ENCODE data around the gene SPATA45. TPM values are rescaled to one million over a fixed set of nuclear protein-coding genes. Genes with fewer than 3 reads are reported as not detected.
"Not testable (repeated sequence)": the region's sequence is repeated elsewhere in the genome, so short reads cannot be mapped to it uniquely, and the experiment has no call there.

SPATA45 gene
- total and polyA plus RNA-seq, 2 of the 4 experiments (the other 2 are of a cell fraction), result not detected

DNA sequence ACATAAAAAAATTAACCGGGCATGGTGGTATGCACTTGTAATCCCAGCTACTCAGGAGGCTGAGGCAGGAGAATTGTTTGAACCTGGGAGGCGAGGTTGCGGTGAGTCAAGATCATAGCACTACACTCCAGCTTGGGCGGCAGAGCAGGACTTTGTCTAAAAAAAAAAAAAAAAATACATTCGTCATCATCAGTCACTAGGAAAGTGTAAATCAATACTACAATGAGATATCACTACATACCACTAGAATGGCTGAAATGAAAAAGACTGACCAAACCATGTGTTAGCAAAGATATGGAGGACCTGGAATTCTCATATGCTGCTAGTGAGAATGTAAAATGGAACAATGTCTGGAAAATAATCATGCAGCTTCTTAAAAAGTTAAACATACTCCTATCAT is 9.3 kb downstream of the SPATA45 start:
- dilution Hi-C loops (cut with HindIII; ENCODE audit: low sequenced_read_pairs, unreplicated experiment), result no loop called here
- no peaks in the 10 kb centered on the region for H4K20me1 ChIP-seq (ENCODE audit: insufficient read depth, low read length)
- TF ChIP-seq CHD1 (IDR thresholded peaks at IDR 0.05; ENCODE audit: low read depth, low read length), result no peak
- no peak for TF ChIP-seq ELK1 (IDR thresholded peaks at IDR 0.05; ENCODE audit: borderline replicate concordance, low read depth, low read length)
- no peak for TF ChIP-seq RCOR1 (IDR thresholded peaks at IDR 0.05; ENCODE audit: insufficient replicate concordance, low read length)
- no peak for TF ChIP-seq RFX5 (IDR thresholded peaks at IDR 0.05; ENCODE audit: low read depth, low read length)
- TF ChIP-seq BHLHE40 (IDR thresholded peaks at IDR 0.05; ENCODE audit: low read depth, low read length), result no peak
- no peak overlapping the region for H3K23ac ChIP-seq (ENCODE audit: low read depth, low read length)
- H2BK20ac ChIP-seq (ENCODE audit: low read depth, low read length), result no peak overlapping the region
- no peak overlapping the region for H3K18ac ChIP-seq (ENCODE audit: low read depth, low read length)
- ATAC-seq (ENCODE audit: low read depth) (no peak), DNase-seq (no peak)
- H2AK9ac ChIP-seq (replicated peaks; ENCODE audit: low read depth, low read length, poor library complexity), result no peak overlapping the region
- H4K8ac ChIP-seq (ENCODE audit: low read depth in 2 of 2, low read length in 2 of 2), result no peak overlapping the region
- H3K27me3 ChIP-seq (ENCODE audit: control insufficient read depth, insufficient read depth, low read length), result no peaks in the 10 kb centered on the region
- H3K56ac ChIP-seq (ENCODE audit: extremely low read depth, insufficient read depth, low read length), result no peak overlapping the region
- H3K4me3 ChIP-seq (ENCODE audit: insufficient read depth, low read depth, low read length), result no peak overlapping the region
- no peak overlapping the region for H3K4ac ChIP-seq (ENCODE audit: low read depth, low read length)
- ChIA-PET POLR2A (ENCODE audit: unreplicated experiment) (no interaction called here), CTCF (interaction anchor here (1.0 kb wide), 1 partner anchor 9 kb away, joined by 3 read pairs; no protein-coding TSS in a partner anchor)
- no peaks in the 10 kb centered on the region for H3K9me3 ChIP-seq (ENCODE audit: control insufficient read depth, insufficient read depth, low read length)
- H2BK15ac ChIP-seq (ENCODE audit: low read depth, low read length), result no peak overlapping the region
- H3K4me1 ChIP-seq (ENCODE audit: control insufficient read depth, insufficient read depth, low read length), result no peaks in the 10 kb centered on the region
- in situ Hi-C loops (cut with MboI; ENCODE audit: low sequenced_read_pairs), result no loop called here
- no peak overlapping the region for H3K27ac ChIP-seq (ENCODE audit: insufficient read depth, low read length)
- H3K4me2 ChIP-seq (ENCODE audit: low read depth, low read length), result no peak overlapping the region
- H2AFZ ChIP-seq (replicated peaks; ENCODE audit: low read length, poor library complexity), result no peak overlapping the region
- H3K14ac ChIP-seq (replicated peaks; ENCODE audit: low read depth, low read length), result no peak overlapping the region
- H4K5ac ChIP-seq (ENCODE audit: low read depth, low read length), result no peak overlapping the region
- no peaks in the 10 kb centered on the region for H3K9me1 ChIP-seq (ENCODE audit: insufficient read depth, low read length)
- no CpG with 5 or more reads among the region's 5 CpGs for WGBS, 2 experiments (ENCODE audit: extremely low coverage in 2 of 2, insufficient read length in 1 of 2)
- BruUV-seq (replicated peaks), result no TSS peak
- no peak overlapping the region for H2AK5ac ChIP-seq (ENCODE audit: low read depth, low read length)
- H3K79me1 ChIP-seq (ENCODE audit: low read depth in 1 of 2, low read length in 2 of 2), result no peaks in the 10 kb centered on the region
- no peak overlapping the region for H3K9ac ChIP-seq (ENCODE audit: low read depth, low read length)
- no peaks in the 10 kb centered on the region for H3K36me3 ChIP-seq (ENCODE audit: control insufficient read depth, insufficient read depth, low read length)
- H2BK120ac ChIP-seq (ENCODE audit: low read depth, low read length), result no peak overlapping the region
- intact Hi-C loops (cut with micrococcal nuclease), result no loop called here
- H4K91ac ChIP-seq (ENCODE audit: insufficient read depth, low read depth, low read length), result no peak overlapping the region
- no peak overlapping the region for H2BK5ac ChIP-seq (ENCODE audit: low read depth, low read length, poor library complexity, severe bottlenecking)

DNA sequence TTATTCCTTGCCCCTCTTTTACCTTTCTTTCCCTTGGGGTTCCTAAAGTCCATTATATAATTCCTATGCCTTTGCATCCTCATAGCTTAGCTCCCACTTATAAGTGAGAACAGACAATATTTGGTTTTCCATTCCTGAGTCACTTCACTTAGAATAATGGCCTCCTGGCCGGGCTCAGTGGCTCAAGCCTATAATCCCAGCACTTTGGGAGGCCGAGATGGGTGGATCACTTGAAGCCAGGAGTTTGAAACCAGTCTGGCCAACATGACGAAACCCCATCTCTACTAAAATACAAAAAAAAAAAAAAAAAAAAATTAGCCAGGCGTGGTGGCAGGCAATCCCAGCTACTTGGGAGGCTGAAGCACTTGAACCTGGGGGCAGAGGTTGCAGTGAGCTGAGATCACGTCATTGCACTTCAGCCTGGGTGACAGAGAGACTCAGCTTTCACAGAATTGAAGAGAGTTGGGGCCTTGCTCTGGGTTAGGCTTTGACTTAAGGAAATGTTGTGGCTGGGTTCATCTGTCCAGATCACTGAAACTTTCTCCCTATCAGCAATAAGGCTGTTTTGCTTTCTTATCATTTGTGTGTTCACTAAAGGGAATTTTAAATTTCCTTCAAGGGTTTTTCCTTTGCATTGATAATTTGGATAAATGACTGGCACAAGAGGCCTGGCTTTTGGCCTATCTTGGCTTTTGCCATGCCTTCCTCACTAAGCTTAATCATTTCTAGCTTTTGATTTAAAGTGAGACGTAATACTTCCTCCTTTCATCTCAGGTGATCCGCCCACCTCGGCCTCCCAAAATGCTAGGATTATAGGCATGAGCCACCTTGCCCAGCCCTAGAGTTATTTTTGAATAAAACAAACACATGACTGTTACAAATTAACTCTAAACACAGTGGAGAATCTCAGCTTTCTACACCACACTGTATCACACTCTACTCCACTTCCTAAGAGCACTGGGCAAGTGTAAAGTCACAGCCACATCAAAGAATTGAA is 13.9 kb downstream of the SPATA45 start:
- not testable (repeated sequence) for H3K4me2 ChIP-seq (ENCODE audit: low read depth, low read length)
- WGBS, 2 experiments (ENCODE audit: extremely low coverage in 2 of 2, insufficient read length in 1 of 2), result no CpG with 5 or more reads among the region's 8 CpGs

More for the DNA sequence above, 13.9 kb downstream of the SPATA45 start:
- H2BK120ac ChIP-seq (ENCODE audit: low read depth, low read length); H3K4ac ChIP-seq (ENCODE audit: low read depth, low read length); H4K8ac ChIP-seq (ENCODE audit: low read depth in 2 of 2, low read length in 2 of 2); H3K27me3 ChIP-seq (ENCODE audit: control insufficient read depth, insufficient read depth, low read length); H3K14ac ChIP-seq (replicated peaks; ENCODE audit: low read depth, low read length); dilution Hi-C loops (cut with HindIII; ENCODE audit: low sequenced_read_pairs, unreplicated experiment); H4K91ac ChIP-seq (ENCODE audit: insufficient read depth, low read depth, low read length); H3K18ac ChIP-seq (ENCODE audit: low read depth, low read length); H3K27ac ChIP-seq (ENCODE audit: insufficient read depth, low read length); H3K56ac ChIP-seq (ENCODE audit: extremely low read depth, insufficient read depth, low read length); H2BK15ac ChIP-seq (ENCODE audit: low read depth, low read length); ATAC-seq (ENCODE audit: low read depth); H3K23ac ChIP-seq (ENCODE audit: low read depth, low read length); H2AFZ ChIP-seq (replicated peaks; ENCODE audit: low read length, poor library complexity); H3K36me3 ChIP-seq (ENCODE audit: control insufficient read depth, insufficient read depth, low read length); in situ Hi-C loops (cut with MboI; ENCODE audit: low sequenced_read_pairs); DNase-seq; H4K5ac ChIP-seq (ENCODE audit: low read depth, low read length); H2AK5ac ChIP-seq (ENCODE audit: low read depth, low read length); H2BK20ac ChIP-seq (ENCODE audit: low read depth, low read length); H3K9me1 ChIP-seq (ENCODE audit: insufficient read depth, low read length); H3K9me3 ChIP-seq (ENCODE audit: control insufficient read depth, insufficient read depth, low read length); intact Hi-C loops (cut with micrococcal nuclease); H3K4me1 ChIP-seq (ENCODE audit: control insufficient read depth, insufficient read depth, low read length); H3K4me3 ChIP-seq (ENCODE audit: insufficient read depth, low read depth, low read length); H3K79me1 ChIP-seq (ENCODE audit: low read depth in 1 of 2, low read length in 2 of 2); BruUV-seq (replicated peaks); H3K9ac ChIP-seq (ENCODE audit: low read depth, low read length); H2BK5ac ChIP-seq (ENCODE audit: low read depth, low read length, poor library complexity, severe bottlenecking); H2AK9ac ChIP-seq (replicated peaks; ENCODE audit: low read depth, low read length, poor library complexity); CTCF ChIA-PET; H4K20me1 ChIP-seq (ENCODE audit: insufficient read depth, low read length): not testable (repeated sequence)
- POLR2A ChIA-PET (ENCODE audit: unreplicated experiment), result interaction anchor here (0.9 kb wide), 1 partner anchor 24 kb away, joined by 20 read pairs; the partner anchor contains the start of gene FLVCR1

All from IMR-90 (cell line).